Neural cell (in vitro differentiated cells): Measurements from ENCODE around the gene METTL16. TPM values are rescaled to one million over a fixed set of nuclear protein-coding genes. Genes with fewer than 3 reads are reported as not detected.

Source experiments
- H2AFZ ChIP-seq: fragments of 200-600, 300-800 bp; sonication (generic), shearing (Covaris generic); 2 replicates; pipeline ENCODE4 v1.6.0; 2014; ENCODE audit warnings: low read depth, mild to moderate bottlenecking, antibody characterized with exemption, low read length, moderate library complexity
- H3F3A ChIP-seq: fragments of 200-600 bp; shearing (Covaris generic); 2 replicates; pipeline ENCODE4 v1.6.1; 2016; ENCODE audit warnings: mild to moderate bottlenecking, moderate library complexity, mixed read lengths, antibody characterized with exemption, low read length; ENCODE audit not compliant: insufficient read depth, poor library complexity, severe bottlenecking
- H3K27ac ChIP-seq: fragments of 200-600, 300-800 bp; sonication (generic), shearing (Covaris generic); 2 replicates; pipeline ENCODE4 v1.5.1; 2014; ENCODE audit warnings: mild to moderate bottlenecking, low read length, moderate library complexity
- H3K27me3 ChIP-seq: fragments of 300-800, 200-600 bp; sonication (generic), shearing (Covaris generic); 2 replicates; pipeline ENCODE4 v1.6.0; 2014; ENCODE audit warnings: mild to moderate bottlenecking, low read depth, low read length, moderate library complexity; ENCODE audit not compliant: insufficient read depth
- H3K36me3 ChIP-seq: fragments of 300-800, 200-600 bp; sonication (generic), shearing (Covaris generic); 2 replicates; pipeline ENCODE4 v1.5.1; 2014; ENCODE audit warnings: mild to moderate bottlenecking, antibody characterized with exemption, low read length, moderate library complexity; ENCODE audit not compliant: insufficient read depth
- H3K4me2 ChIP-seq: fragments of 300-800, 200-600 bp; sonication (generic), shearing (Covaris generic); 2 replicates; pipeline ENCODE4 v1.6.0; 2014; ENCODE audit warnings: mild to moderate bottlenecking, low read length
- H3K4me3 ChIP-seq: fragments of 300-800, 200-600 bp; sonication (generic), shearing (Covaris generic); 2 replicates; pipeline ENCODE4 v1.5.1; 2014; ENCODE audit warnings: mild to moderate bottlenecking, low read length, moderate library complexity
- H3K79me2 ChIP-seq: fragments of 200-600 bp; shearing (Covaris generic); replicated peaks from 2 replicates; pipeline ENCODE4 v1.6.0; 2014; ENCODE audit warnings: mild to moderate bottlenecking, low read length, moderate library complexity; ENCODE audit not compliant: insufficient read depth
- H3K9ac ChIP-seq: fragments of 300-800, 200-600 bp; sonication (generic), shearing (Covaris generic); 2 replicates; pipeline ENCODE4 v1.6.1; 2016; ENCODE audit warnings: mild to moderate bottlenecking, low read length, mixed read lengths
- H3K9me2 ChIP-seq: fragments of 200-600 bp; shearing (Covaris generic); 2 replicates; pipeline ENCODE4 v1.6.1; 2016; ENCODE audit warnings: mild to moderate bottlenecking, low read length, mixed read lengths; ENCODE audit not compliant: insufficient read depth
- H3K9me3 ChIP-seq: fragments of 200-600, 300-800 bp; sonication (generic), shearing (Covaris generic); 2 replicates; pipeline ENCODE4 v1.6.1; 2016; ENCODE audit warnings: mild to moderate bottlenecking, mixed run types, low read length, moderate library complexity, mixed read lengths
- H4K20me1 ChIP-seq: fragments of 200-600 bp; shearing (Covaris generic); 2 replicates; pipeline ENCODE4 v1.6.1; 2016; ENCODE audit warnings: mild to moderate bottlenecking, mixed run types; ENCODE audit not compliant: insufficient read depth
- EP300 ChIP-seq: fragments of 450-650 bp; conservative IDR thresholded peaks from 2 replicates; pipeline ENCODE4 v1.6.1; 2014; ENCODE audit warnings: antibody characterized with exemption, mild to moderate bottlenecking, moderate library complexity; ENCODE audit not compliant: poor library complexity, severe bottlenecking
- EZH2 ChIP-seq: fragments of 200-600, 300-800 bp; shearing (Covaris generic), sonication (generic); IDR thresholded peaks from 2 replicates; pipeline ENCODE4 v1.6.1; 2014; ENCODE audit warnings: antibody characterized with exemption, low read length, borderline replicate concordance, mild to moderate bottlenecking; ENCODE audit not compliant: insufficient read depth, poor library complexity, severe bottlenecking
- MXI1 ChIP-seq: fragments of 450-650 bp; conservative IDR thresholded peaks from 2 replicates; pipeline ENCODE4 v1.6.1; 2014; ENCODE audit warnings: antibody characterized with exemption, mild to moderate bottlenecking; ENCODE audit not compliant: poor library complexity, severe bottlenecking
- POLR2AphosphoS5 ChIP-seq: IDR thresholded peaks from 2 replicates; pipeline ENCODE4 v1.6.1; 2012
- RAD21 ChIP-seq: fragments of 450-650 bp; conservative IDR thresholded peaks from 2 replicates; pipeline ENCODE4 v1.6.1; 2014; ENCODE audit warnings: antibody characterized with exemption, mild to moderate bottlenecking, moderate library complexity
- SMC3 ChIP-seq: fragments of 450-650 bp; conservative IDR thresholded peaks from 2 replicates; pipeline ENCODE4 v1.6.1; 2014; ENCODE audit warnings: antibody characterized with exemption, mild to moderate bottlenecking, moderate library complexity; ENCODE audit not compliant: poor library complexity
- TAF1 ChIP-seq: IDR thresholded peaks from 2 replicates; pipeline ENCODE4 v1.6.1; 2012; ENCODE audit warnings: low read depth
- polyA plus RNA-seq: library from polyadenylated mRNA; depleted of rRNA; stranded (reverse); fragments of >200 nt; gene quantifications from 2 replicates; pipeline ENCODE4 v1.2.3, GENCODE V29; 2014
- TF ChIP-seq, protein P1 (sequence below): IDR thresholded peaks from 2 replicates; pipeline ENCODE4 v1.6.1; 2012; ENCODE audit warnings: borderline replicate concordance
- TF ChIP-seq, protein P2 (sequence below): fragments of 450-650 bp; IDR thresholded peaks from 2 replicates; pipeline ENCODE4 v1.5.1; 2014; ENCODE audit warnings: antibody characterized with exemption, mild to moderate bottlenecking, moderate library complexity; ENCODE audit not compliant: poor library complexity, severe bottlenecking

The METTL16 gene
- polyA plus RNA-seq, 1 donor from 2014 or later: 20.3 TPM

DNA sequence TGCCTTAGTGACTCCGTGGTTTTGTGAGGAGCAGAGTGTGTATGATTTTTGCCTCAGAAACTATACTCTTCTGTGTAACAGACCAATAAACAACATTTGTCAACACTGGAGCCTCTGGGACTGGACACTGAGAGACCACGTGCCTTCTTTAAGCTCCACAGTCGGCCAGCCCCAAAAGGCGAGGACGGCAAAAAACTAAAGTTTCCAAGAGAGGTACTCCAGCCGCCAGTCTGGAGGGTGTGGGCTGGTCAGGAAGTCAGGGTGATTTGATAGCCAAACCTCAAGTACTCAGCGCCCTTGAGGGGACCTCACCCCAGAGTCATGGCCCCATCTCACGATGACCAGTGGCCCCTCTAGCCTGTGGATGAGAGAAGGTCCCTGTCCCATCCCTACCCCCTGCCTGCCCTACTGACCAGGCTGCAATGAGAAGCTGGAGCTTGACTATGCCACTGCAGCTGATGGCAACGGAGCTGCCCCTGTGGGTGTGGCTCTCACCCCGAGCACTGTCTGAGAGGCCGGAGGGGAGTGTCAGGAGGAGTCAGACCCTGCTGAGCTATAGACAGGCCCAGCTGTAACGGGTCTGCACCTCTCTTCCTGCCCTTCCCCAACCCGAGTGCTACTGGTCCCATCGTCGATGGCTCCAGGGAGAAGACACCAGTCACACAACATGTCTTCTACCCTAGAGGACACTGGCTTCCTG is 130.6 kb downstream of the METTL16 start:
- Histone ChIP-seq H3K36me3 (no peaks in the 10 kb centered on the region), H3K9me3 (no peaks in the 10 kb centered on the region), H3K4me2 (no peak overlapping the region), H3K4me3 (no peak overlapping the region), H3F3A (no peaks in the 10 kb centered on the region), H3K27ac (no peak overlapping the region), H3K9me2 (no peaks in the 10 kb centered on the region), H3K9ac (no peak overlapping the region), H2AFZ (no peak overlapping the region), H3K79me2 (no peaks in the 10 kb centered on the region), H4K20me1 (peaks cover 4% of the 10 kb centered on the region), H3K27me3 (no peaks in the 10 kb centered on the region)
- no peak for TF ChIP-seq POLR2AphosphoS5
- TF ChIP-seq MXI1: no peak
- TF ChIP-seq, protein P1, sequence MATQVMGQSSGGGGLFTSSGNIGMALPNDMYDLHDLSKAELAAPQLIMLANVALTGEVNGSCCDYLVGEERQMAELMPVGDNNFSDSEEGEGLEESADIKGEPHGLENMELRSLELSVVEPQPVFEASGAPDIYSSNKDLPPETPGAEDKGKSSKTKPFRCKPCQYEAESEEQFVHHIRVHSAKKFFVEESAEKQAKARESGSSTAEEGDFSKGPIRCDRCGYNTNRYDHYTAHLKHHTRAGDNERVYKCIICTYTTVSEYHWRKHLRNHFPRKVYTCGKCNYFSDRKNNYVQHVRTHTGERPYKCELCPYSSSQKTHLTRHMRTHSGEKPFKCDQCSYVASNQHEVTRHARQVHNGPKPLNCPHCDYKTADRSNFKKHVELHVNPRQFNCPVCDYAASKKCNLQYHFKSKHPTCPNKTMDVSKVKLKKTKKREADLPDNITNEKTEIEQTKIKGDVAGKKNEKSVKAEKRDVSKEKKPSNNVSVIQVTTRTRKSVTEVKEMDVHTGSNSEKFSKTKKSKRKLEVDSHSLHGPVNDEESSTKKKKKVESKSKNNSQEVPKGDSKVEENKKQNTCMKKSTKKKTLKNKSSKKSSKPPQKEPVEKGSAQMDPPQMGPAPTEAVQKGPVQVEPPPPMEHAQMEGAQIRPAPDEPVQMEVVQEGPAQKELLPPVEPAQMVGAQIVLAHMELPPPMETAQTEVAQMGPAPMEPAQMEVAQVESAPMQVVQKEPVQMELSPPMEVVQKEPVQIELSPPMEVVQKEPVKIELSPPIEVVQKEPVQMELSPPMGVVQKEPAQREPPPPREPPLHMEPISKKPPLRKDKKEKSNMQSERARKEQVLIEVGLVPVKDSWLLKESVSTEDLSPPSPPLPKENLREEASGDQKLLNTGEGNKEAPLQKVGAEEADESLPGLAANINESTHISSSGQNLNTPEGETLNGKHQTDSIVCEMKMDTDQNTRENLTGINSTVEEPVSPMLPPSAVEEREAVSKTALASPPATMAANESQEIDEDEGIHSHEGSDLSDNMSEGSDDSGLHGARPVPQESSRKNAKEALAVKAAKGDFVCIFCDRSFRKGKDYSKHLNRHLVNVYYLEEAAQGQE: no peak
- no peak for TF ChIP-seq EP300
- TF ChIP-seq RAD21: no peak
- no peak for TF ChIP-seq EZH2
- TF ChIP-seq, protein P2, sequence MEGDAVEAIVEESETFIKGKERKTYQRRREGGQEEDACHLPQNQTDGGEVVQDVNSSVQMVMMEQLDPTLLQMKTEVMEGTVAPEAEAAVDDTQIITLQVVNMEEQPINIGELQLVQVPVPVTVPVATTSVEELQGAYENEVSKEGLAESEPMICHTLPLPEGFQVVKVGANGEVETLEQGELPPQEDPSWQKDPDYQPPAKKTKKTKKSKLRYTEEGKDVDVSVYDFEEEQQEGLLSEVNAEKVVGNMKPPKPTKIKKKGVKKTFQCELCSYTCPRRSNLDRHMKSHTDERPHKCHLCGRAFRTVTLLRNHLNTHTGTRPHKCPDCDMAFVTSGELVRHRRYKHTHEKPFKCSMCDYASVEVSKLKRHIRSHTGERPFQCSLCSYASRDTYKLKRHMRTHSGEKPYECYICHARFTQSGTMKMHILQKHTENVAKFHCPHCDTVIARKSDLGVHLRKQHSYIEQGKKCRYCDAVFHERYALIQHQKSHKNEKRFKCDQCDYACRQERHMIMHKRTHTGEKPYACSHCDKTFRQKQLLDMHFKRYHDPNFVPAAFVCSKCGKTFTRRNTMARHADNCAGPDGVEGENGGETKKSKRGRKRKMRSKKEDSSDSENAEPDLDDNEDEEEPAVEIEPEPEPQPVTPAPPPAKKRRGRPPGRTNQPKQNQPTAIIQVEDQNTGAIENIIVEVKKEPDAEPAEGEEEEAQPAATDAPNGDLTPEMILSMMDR: no peak
- no peak for TF ChIP-seq SMC3
- no peak for TF ChIP-seq TAF1

DNA sequence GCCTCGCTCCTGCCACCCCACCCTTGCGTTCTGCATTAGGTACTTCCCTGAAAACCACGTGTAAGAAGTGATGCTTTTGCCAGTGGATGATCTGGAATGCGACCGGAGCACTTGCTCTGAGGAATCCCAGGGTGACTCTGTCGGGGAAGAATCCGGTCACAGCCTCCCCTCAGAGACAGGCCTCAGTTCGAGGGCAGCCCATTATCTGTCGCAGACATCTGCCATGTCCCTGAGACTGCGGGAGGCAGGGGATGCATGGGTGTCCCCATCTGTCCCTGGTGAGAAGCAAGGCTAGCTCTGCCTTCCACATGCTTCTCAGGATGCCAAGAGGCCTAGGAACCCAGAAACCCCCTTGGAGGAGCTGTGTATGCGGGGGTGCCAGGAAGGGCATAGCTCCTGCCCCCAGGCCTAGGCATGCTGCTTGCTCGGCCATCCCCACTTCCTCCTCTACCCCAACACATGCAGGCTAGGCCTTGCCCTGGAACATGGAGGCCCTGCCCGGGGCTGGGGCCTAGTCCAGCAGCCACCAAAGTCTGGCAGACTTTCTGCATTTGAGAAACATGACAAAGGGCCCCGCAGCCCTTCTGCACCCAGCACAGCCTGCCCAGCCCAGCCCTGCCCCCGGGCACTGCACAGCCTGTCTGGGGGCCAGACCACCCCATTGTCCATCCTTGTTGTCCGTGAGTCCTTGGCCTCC is 131.3 kb downstream of the METTL16 start:
- H3K4me3 ChIP-seq: no peak overlapping the region
- H3K9me3 ChIP-seq: no peaks in the 10 kb centered on the region
- H3K27ac ChIP-seq: no peak overlapping the region
- no peaks in the 10 kb centered on the region for H3K27me3 ChIP-seq
- H3K36me3 ChIP-seq: no peaks in the 10 kb centered on the region
- H3K9ac ChIP-seq: no peak overlapping the region
- TF ChIP-seq, protein P2: no peak
- peak; percentile 15 for TF ChIP-seq POLR2AphosphoS5
- TF ChIP-seq, protein P1: no peak
- TF ChIP-seq MXI1: no peak
- no peaks in the 10 kb centered on the region for H3F3A ChIP-seq
- H2AFZ ChIP-seq: no peak overlapping the region
- H4K20me1 ChIP-seq: peaks cover 4% of the 10 kb centered on the region
- H3K79me2 ChIP-seq: no peaks in the 10 kb centered on the region
- H3K9me2 ChIP-seq: no peaks in the 10 kb centered on the region
- H3K4me2 ChIP-seq: no peak overlapping the region
